Loucy (cell line): ENCODE measurements around the gene SAMD4A.

Source experiments
- H2AFZ ChIP-seq: fragments of 200-600 bp; sonication (generic); 2 replicates; pipeline ENCODE4 v1.6.0; 2016; ENCODE audit warnings: antibody characterized with exemption, mild to moderate bottlenecking, low read length, moderate library complexity
- H3F3A ChIP-seq: fragments of 200-600 bp; 2 replicates; pipeline ENCODE4 v1.6.0; 2016; ENCODE audit warnings: antibody characterized with exemption, low read depth, mild to moderate bottlenecking
- H3K27me3 ChIP-seq: fragments of 200-600 bp; sonication (generic); 2 replicates; pipeline ENCODE4 v1.6.1; 2014; ENCODE audit warnings: low read length, mild to moderate bottlenecking; ENCODE audit not compliant: insufficient read depth, poor library complexity, severe bottlenecking
- H3K36me3 ChIP-seq: fragments of 200-600 bp; sonication (generic); 2 replicates; pipeline ENCODE4 v1.6.1; 2016; ENCODE audit warnings: low read length; ENCODE audit not compliant: insufficient read depth
- H3K4me1 ChIP-seq: fragments of 200-600 bp; sonication (generic); 2 replicates; pipeline ENCODE4 v1.5.1; 2014; ENCODE audit warnings: low read length, mild to moderate bottlenecking; ENCODE audit not compliant: insufficient read depth, poor library complexity, severe bottlenecking
- H3K4me2 ChIP-seq: fragments of 200-600 bp; sonication (generic); 2 replicates; pipeline ENCODE4 v1.6.0; 2014; ENCODE audit warnings: antibody characterized with exemption, low read length, low read depth, mild to moderate bottlenecking; ENCODE audit not compliant: poor library complexity, severe bottlenecking
- H3K4me3 ChIP-seq: fragments of 200-600 bp; sonication (generic); 2 replicates; pipeline ENCODE4 v1.5.1; 2014; ENCODE audit warnings: low read length, mild to moderate bottlenecking, mixed read lengths; ENCODE audit not compliant: poor library complexity, severe bottlenecking
- H3K79me2 ChIP-seq: fragments of 200-600 bp; sonication (generic); 2 replicates; pipeline ENCODE4 v1.6.1; 2014; ENCODE audit warnings: low read length; ENCODE audit not compliant: insufficient read depth
- H3K9ac ChIP-seq: fragments of 200-600 bp; sonication (generic); 2 replicates; pipeline ENCODE4 v1.6.0; 2014; ENCODE audit warnings: mild to moderate bottlenecking, low read depth, low read length, moderate library complexity; ENCODE audit not compliant: poor library complexity, severe bottlenecking
- H3K9me2 ChIP-seq: fragments of 200-600 bp; sonication (generic); replicated peaks from 2 replicates; pipeline ENCODE4 v1.6.1; 2016; ENCODE audit warnings: low read depth, low read length, mixed read lengths
- H3K9me3 ChIP-seq: fragments of 200-600 bp; sonication (generic); 2 replicates; pipeline ENCODE4 v1.6.1; 2014; ENCODE audit warnings: mild to moderate bottlenecking, antibody characterized with exemption, low read length, low read depth; ENCODE audit not compliant: insufficient read depth
- H4K20me1 ChIP-seq: fragments of 200-600 bp; sonication (generic); 2 replicates; pipeline ENCODE4 v1.6.0; 2014; ENCODE audit warnings: antibody characterized with exemption, low read length, mild to moderate bottlenecking; ENCODE audit not compliant: insufficient read depth, poor library complexity, severe bottlenecking
- CTCF ChIP-seq: fragments of 200-600 bp; sonication (generic); conservative IDR thresholded peaks from 2 replicates; pipeline ENCODE4 v1.5.1; 2014; ENCODE audit warnings: mild to moderate bottlenecking, antibody characterized with exemption, low read length
- EZH2phosphoT487 ChIP-seq: fragments of 200-600 bp; IDR thresholded peaks from 2 replicates; pipeline ENCODE4 v1.6.1; 2018; ENCODE audit warnings: antibody characterized with exemption, mild to moderate bottlenecking, moderate library complexity, borderline replicate concordance

SAMD4A gene

GRCh38 chr14:54629183-54629582 is 62.3 kb downstream of the SAMD4A start:
- no peaks in the 10 kb centered on the region for H3K9me3 ChIP-seq
- no peaks in the 10 kb centered on the region for H4K20me1 ChIP-seq
- peaks cover 45% of the 10 kb centered on the region for H3K4me1 ChIP-seq
- H3K4me2 ChIP-seq: no peak overlapping the region
- H2AFZ ChIP-seq: no peak overlapping the region
- H3K79me2 ChIP-seq: no peaks in the 10 kb centered on the region
- H3K9me2 ChIP-seq: no peaks in the 10 kb centered on the region
- H3K27me3 ChIP-seq: no peaks in the 10 kb centered on the region
- no peak overlapping the region for H3K9ac ChIP-seq
- TF ChIP-seq EZH2phosphoT487: no peak
- no peak for TF ChIP-seq CTCF
- H3F3A ChIP-seq: peaks cover 7% of the 10 kb centered on the region
- no peak overlapping the region for H3K4me3 ChIP-seq
- no peaks in the 10 kb centered on the region for H3K36me3 ChIP-seq

- H3K36me3 ChIP-seq: no peaks in the 10 kb centered on the region
- H3K4me3 ChIP-seq: no peak overlapping the region
- no peak overlapping the region for H3K4me2 ChIP-seq
- no peaks in the 10 kb centered on the region for H3K9me3 ChIP-seq
- no peaks in the 10 kb centered on the region for H3K9me2 ChIP-seq
- no peak overlapping the region for H2AFZ ChIP-seq
- H3K9ac ChIP-seq: no peak overlapping the region
- TF ChIP-seq EZH2phosphoT487 (no peak), CTCF (no peak)
- H3K79me2 ChIP-seq: no peaks in the 10 kb centered on the region
- H4K20me1 ChIP-seq: no peaks in the 10 kb centered on the region
- H3K4me1 ChIP-seq: peaks cover 43% of the 10 kb centered on the region
- H3F3A ChIP-seq: peaks cover 7% of the 10 kb centered on the region
- no peaks in the 10 kb centered on the region for H3K27me3 ChIP-seq
Observed at GRCh38 chr14:54629635-54630360, 62.9 kb downstream of the SAMD4A start.

- H3K4me2 ChIP-seq: no peak overlapping the region
- no peaks in the 10 kb centered on the region for H3K36me3 ChIP-seq
- peaks cover 31% of the 10 kb centered on the region for H3K4me1 ChIP-seq
- H3K79me2 ChIP-seq: no peaks in the 10 kb centered on the region
- no peaks in the 10 kb centered on the region for H3K9me3 ChIP-seq
- H3F3A ChIP-seq: peaks cover 7% of the 10 kb centered on the region
- H3K27me3 ChIP-seq: no peaks in the 10 kb centered on the region
- no peaks in the 10 kb centered on the region for H3K9me2 ChIP-seq
- H4K20me1 ChIP-seq: no peaks in the 10 kb centered on the region
- no peak overlapping the region for H2AFZ ChIP-seq
- no peak overlapping the region for H3K9ac ChIP-seq
- H3K4me3 ChIP-seq: no peak overlapping the region
- TF ChIP-seq CTCF: no peak
- TF ChIP-seq EZH2phosphoT487: no peak
Observed at GRCh38 chr14:54631016-54631415, 64.1 kb downstream of the SAMD4A start.
